Vagina (tissue), 2 donors: ENCODE results near the gene PA2G4.

Experiments used
- POLR2A ChIP-seq, 2 donors: fragments of 450-650 bp; IDR thresholded peaks; one replicate each; pipeline ENCODE4 v1.6.1; 2017; ENCODE audit warnings: antibody characterized with exemption in 2 of 2, mild to moderate bottlenecking in 2 of 2, moderate library complexity in 2 of 2
- POLR2AphosphoS5 ChIP-seq, 2 donors: sonication (generic); formaldehyde crosslinking; IDR thresholded peaks; one replicate each; pipeline ENCODE4 v1.9.0; 2017; ENCODE audit warnings: antibody characterized with exemption in 2 of 2, mild to moderate bottlenecking in 2 of 2, low read depth in 1 of 2; ENCODE audit not compliant: insufficient read depth in 1 of 2
- TF ChIP-seq, protein P1 (sequence below), 3 experiments: fragments of 450-650 bp in 2 of 3; fragments of 200-600 bp in 1 of 3; sonication (generic) in 1 of 3; IDR thresholded peaks; one replicate each; pipeline ENCODE4 v1.5.1; 2017 to 2019; ENCODE audit warnings: antibody characterized with exemption in 3 of 3, mild to moderate bottlenecking in 2 of 3, moderate library complexity in 2 of 3

DNA sequence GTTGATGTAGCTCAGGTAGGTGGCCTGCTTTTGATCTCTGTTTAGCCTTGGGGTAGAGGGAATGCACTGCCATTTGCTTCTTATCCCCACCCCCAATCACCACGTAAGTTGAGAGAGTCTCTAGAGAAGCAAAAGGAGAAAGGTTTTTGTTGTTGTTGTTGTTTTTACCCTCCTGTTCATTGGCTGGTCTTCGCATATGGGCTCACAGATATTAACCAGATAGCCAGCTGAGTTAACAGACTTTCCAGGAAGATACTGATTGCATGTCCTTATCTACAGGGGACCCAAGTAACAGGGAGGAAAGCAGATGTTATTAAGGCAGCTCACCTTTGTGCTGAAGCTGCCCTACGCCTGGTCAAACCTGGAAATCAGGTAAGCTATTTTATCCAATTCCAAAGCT, 2.9 kb downstream of the PA2G4 start:
- no peak for TF ChIP-seq POLR2A (IDR thresholded peaks at IDR 0.05)
- TF ChIP-seq, protein P1, sequence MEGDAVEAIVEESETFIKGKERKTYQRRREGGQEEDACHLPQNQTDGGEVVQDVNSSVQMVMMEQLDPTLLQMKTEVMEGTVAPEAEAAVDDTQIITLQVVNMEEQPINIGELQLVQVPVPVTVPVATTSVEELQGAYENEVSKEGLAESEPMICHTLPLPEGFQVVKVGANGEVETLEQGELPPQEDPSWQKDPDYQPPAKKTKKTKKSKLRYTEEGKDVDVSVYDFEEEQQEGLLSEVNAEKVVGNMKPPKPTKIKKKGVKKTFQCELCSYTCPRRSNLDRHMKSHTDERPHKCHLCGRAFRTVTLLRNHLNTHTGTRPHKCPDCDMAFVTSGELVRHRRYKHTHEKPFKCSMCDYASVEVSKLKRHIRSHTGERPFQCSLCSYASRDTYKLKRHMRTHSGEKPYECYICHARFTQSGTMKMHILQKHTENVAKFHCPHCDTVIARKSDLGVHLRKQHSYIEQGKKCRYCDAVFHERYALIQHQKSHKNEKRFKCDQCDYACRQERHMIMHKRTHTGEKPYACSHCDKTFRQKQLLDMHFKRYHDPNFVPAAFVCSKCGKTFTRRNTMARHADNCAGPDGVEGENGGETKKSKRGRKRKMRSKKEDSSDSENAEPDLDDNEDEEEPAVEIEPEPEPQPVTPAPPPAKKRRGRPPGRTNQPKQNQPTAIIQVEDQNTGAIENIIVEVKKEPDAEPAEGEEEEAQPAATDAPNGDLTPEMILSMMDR (IDR thresholded peaks at IDR 0.05), result no peak
- no peak for TF ChIP-seq POLR2AphosphoS5 (IDR thresholded peaks at IDR 0.05; ENCODE audit: insufficient read depth in 1 of 2, low read depth in 1 of 2)
